Activated CD4-positive, alpha-beta T cell treated with anti-CD3 and anti-CD28 coated beads for 1 hour (primary cell): ENCODE measurements around the gene COQ7.
A peak's percentile ranks its signal among the peaks of the same experiment; 100 is the strongest.

ENCODE experiments used
- DNase-seq: peaks from one replicate; pipeline ENCODE4 v3.0.0-alpha.2; 2020

COQ7 gene

DNA sequence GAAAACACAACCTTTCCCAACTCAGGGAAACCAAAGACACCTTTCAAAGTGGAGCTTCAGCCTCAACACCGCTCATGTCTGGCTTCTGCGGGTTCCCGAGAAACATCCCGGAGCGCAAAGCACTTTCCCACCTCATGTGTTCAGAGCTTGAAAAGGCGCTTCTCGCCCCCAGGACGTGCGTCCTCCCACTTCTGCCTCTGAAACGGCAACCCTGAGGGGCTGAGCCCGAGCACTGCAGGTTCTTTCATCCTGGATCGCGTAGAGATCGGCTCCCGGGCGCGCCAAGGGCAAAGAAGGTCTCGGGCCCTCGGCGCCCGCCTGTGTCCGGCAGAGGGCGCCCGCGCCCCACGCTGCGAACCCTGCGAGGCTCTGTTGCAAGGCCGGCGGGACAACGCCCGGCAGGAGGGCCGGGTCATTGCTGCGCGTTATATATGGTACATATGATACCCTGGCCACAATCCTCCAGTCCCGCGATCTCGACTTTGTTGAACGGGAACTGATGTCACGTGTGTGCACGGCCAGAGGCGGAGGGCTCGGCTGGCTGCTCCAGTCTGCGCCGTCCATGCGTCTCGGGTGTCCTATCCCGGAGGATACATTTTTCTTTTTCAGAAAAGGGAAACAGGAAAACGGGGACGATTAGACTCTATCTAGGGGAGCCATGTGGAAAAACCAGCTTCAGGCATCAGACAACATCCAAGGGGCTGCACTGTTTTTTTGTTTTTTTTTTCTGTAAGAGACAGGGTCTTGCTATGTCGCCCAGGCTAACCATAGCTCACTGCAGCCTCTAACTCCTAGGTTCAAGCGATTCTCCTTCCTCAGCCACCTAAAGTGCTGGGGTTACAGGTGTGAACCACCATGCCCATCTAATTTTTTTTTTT is 19.1 kb downstream of the COQ7 start:
- DNase-seq, result peak; percentile 62

GRCh38 chr16:19088341-19088916 is 21.0 kb downstream of the COQ7 start:
- DNase-seq, result no peak

GRCh38 chr16:19089410-19089955 is 22.1 kb downstream of the COQ7 start:
- DNase-seq, result no peak

- DNase-seq, result no peak
These were observed 23.5 kb downstream of the COQ7 start for GRCh38 chr16:19090916-19091315.

DNA sequence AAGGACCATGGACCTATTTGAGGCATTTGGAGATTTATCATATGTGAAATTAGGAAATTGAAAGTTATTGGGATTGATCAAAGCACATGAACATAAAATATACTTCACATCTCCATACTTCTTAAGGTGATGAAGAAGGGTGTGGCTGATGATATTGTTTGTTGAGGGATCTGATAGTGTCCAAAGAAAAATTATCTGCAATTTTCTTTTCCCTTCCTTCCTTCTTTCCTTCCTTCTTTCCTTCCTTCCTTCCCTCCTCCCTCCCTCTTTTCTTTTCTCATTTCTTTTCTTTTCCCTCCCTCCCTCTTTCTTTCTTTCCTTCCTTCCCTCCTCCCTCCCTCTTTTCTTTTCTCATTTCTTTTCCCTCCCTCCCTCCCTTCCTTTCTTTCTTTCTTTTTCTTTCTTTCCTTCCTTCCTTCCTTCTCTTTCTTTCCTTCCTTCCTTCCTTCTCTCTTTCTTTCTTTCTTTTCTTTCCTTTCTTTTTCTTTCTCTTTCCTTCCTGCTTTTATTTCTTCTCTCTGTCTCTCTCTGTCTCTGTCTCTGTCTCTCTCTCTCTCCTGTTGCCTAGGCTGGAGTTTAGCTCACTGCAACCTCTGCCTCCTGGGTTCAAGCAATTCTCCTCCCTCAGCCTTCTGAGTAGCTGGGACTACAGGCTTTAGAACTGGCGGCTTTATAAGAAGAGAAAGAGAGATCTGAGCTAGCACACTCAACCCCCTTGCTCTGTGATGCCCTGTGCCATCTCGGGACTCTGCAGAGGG is 25.4 kb downstream of the COQ7 start:
- DNase-seq, result no peak

GRCh38 chr16:19093631-19094541 is 26.5 kb downstream of the COQ7 start:
- DNase-seq, result no peak

- no peak for DNase-seq
These were observed 27.3 kb downstream of the COQ7 start for GRCh38 chr16:19094542-19095365.

GRCh38 chr16:19095654-19096053 is 28.2 kb downstream of the COQ7 start:
- DNase-seq, result no peak

- DNase-seq, result no peak
These were observed 30.8 kb downstream of the COQ7 start for GRCh38 chr16:19098173-19098572.

DNA sequence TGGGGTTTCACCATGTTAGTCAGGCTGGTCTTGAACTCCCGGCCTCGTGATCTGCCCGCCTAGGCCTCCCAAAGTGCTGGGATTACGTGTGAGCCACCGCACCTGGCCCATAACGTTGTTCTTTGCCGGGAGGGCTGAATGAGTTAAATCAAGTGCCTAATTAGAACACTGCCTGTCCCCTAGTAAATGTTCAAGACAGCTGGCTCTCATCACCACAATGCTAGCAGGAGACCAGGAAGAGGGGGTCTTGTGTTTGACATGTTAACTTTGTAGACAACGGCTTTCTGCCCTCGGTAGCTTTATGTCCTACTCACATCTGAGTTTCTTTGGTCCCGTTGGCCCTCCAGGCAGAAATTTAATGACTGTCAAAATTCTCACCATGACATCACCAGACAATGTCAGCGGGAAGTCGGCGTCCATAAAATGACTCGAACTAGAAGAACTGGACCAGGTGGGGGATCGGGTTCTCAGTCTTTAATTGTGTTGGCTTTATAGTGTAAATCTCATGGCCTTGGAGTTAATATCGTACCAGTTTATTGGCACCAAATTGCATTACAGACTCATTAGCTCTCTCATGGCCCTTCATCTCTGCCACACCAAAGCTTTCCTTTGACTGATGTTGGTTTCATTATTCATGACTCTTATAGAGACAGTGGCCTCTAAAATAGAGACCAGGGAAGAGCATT is 34.9 kb downstream of the COQ7 start:
- no peak for DNase-seq

DNA sequence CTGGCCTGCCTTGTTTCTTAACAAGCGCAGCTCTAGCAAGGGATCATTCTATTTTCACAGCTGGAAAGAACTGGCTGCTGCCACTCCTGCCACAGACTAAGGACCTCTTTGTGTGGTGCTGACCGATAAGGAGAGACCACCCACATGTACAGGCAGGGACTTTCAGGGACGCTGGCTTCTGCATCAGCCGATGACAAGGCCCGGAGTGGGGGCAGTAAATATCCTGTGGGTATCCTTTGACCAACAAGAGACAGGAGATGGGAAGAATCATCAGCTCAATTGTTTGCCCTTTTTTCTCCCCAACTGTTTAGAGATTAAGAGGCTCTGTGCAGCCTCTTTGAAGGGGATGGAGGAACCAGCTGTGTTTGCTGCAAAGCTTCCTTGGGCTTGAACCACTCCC is 37.2 kb downstream of the COQ7 start:
- DNase-seq, result no peak

GRCh38 chr16:19105131-19105530 is 37.7 kb downstream of the COQ7 start:
- DNase-seq, result no peak

GRCh38 chr16:19105891-19106624 is 38.6 kb downstream of the COQ7 start:
- no peak for DNase-seq

DNA sequence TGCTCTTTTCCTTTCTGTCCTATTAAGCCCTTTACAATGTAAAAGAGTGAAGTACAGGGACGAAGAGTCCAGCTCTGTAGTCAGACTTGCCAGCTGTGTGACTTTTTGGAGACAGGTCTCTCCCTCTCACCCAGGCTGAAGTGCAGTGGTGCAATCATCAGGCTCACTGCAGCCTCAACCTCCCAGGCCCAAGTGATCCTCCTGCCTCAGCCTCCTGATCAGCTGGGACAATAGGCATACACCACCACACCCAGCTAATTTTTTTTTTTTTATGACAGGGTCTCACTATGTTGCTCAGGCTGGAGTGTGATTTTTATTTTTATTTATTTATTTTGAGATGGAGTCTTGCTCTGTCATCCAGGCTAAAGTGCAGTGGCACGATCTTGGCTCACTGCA is 39.2 kb downstream of the COQ7 start:
- DNase-seq, result no peak

GRCh38 chr16:19108409-19109287 is 41.2 kb downstream of the COQ7 start:
- no peak for DNase-seq

DNA sequence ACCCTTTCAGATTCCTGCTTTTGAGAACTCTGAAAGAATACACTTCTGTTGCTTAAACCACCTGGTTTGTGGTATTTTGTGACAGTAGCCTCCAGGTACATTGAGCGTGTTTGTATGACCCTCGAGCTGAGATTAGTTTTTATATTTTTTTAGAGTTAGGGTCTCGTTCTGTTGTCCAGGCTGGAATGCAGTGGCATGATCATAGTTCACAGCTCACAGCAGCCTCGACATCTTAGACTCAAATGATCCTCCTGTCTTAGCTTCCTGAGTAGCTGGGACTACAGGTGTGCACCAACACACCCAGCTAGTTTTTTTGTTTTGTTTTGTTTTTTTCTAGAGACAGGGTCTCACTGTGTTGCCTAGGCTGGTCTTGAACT is 41.9 kb downstream of the COQ7 start:
- DNase-seq, result no peak

- DNase-seq, result no peak
These were observed 43.3 kb downstream of the COQ7 start for GRCh38 chr16:19110537-19111360.

DNA sequence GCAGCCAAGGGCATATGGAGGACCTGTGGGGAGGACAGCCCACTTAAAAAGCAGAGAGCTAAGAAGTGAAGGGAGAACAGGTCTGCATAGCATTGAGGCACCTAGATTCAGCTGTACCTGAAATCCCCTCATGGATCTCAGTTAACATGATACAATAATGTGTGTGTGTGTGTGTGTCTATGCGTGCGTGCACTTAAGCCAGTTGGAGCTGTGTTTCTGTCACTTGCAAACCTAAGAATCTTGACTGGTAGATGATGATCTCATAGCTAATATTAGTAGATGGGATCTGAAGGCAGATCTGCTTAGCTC is 44.6 kb downstream of the COQ7 start:
- no peak for DNase-seq
